GM18951 (cell line): ENCODE measurements around the gene SPCS2.
"Not testable (repeated sequence)": the region's sequence is repeated elsewhere in the genome, so short reads cannot be mapped to it uniquely, and the experiment has no call there.

ENCODE experiments used
- POLR2A ChIP-seq: IDR thresholded peaks from 4 replicates; pipeline ENCODE4 v1.6.1; 2011; ENCODE audit warnings: mild to moderate bottlenecking; ENCODE audit not compliant: insufficient read length, insufficient read depth; ENCODE audit errors: extremely low read depth
- in situ Hi-C: fragments of 300-500 bp; cut with MboI; formaldehyde crosslinking; loops from one replicate; pipeline ENCODE4 v1.12.0; 2022; ENCODE audit warnings: low sequenced_read_pairs, mixed read lengths, inconsistent platforms; ENCODE audit not compliant: unreplicated experiment

Gene SPCS2

GRCh38 chr11:74936087-74936486 is 13.0 kb upstream of the SPCS2 start:
- in situ Hi-C loops = no loop called here
- TF ChIP-seq POLR2A = no peak

- no peak for TF ChIP-seq POLR2A
- in situ Hi-C loops = no loop called here
These were observed 12.1 kb upstream of the SPCS2 start for GRCh38 chr11:74936976-74937375.

GRCh38 chr11:74937696-74938475 is 11.2 kb upstream of the SPCS2 start:
- in situ Hi-C loops = no loop called here
- no peak for TF ChIP-seq POLR2A

GRCh38 chr11:74941492-74941891 is 7.6 kb upstream of the SPCS2 start:
- no peak for TF ChIP-seq POLR2A
- in situ Hi-C loops = no loop called here

GRCh38 chr11:74942073-74942759 is 6.8 kb upstream of the SPCS2 start:
- in situ Hi-C loops = no loop called here
- no peak for TF ChIP-seq POLR2A

- in situ Hi-C loops = no loop called here
These were observed 544 bp upstream of the SPCS2 start for GRCh38 chr11:74948546-74948897.

GRCh38 chr11:74949753-74950137 is 679 bp downstream of the SPCS2 start:
- TF ChIP-seq POLR2A = no peak
- in situ Hi-C loops = no loop called here

More at GRCh38 chr11:74948546-74948897, 544 bp upstream of the SPCS2 start:
- no peak for TF ChIP-seq POLR2A

- TF ChIP-seq POLR2A = no peak
- in situ Hi-C loops = no loop called here
These were observed 1.4 kb downstream of the SPCS2 start for GRCh38 chr11:74950374-74950969.

DNA sequence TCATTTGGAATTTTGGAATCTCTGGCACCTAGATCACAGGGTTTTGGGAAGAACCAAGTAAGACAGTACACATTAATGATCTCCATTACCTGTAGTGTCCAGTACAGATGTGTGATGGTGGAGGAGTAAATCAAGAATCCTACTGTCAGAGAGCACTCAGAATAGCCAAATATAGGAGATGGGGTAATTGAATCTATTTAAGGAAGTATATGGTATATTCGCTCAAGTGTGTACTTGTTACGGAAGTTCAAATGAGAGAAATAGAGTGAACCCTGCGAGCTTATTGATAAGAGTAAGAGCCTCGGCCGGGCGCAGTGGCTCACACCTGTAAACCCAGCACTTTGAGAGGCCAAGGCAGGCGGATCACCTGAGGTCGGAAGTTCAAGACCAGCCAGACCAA is 2.2 kb downstream of the SPCS2 start:
- TF ChIP-seq POLR2A = no peak
- in situ Hi-C loops = no loop called here

GRCh38 chr11:74952752-74953151 is 3.7 kb downstream of the SPCS2 start:
- TF ChIP-seq POLR2A = no peak
- in situ Hi-C loops = no loop called here

DNA sequence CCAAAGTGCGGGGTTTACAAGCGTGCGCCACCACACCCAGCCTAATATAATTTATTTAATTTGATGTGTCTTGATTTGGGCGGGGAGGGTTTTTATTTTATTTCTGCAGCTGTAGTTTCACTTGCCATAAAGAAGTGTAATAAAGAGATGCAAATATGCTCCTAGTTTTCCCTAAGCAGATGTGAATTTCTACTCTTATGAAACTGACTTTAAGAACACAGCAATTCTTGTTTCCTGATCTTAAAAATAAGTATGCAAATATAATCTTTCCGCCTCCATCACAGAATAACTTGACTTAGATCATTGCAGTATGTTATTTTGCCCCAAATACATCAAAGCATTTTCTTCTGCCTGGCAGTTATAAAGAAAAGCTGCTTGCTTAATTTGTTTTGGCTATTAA is 4.4 kb downstream of the SPCS2 start:
- in situ Hi-C loops = no loop called here
- TF ChIP-seq POLR2A = no peak

- no peak for TF ChIP-seq POLR2A
- in situ Hi-C loops = no loop called here
These were observed 5.1 kb downstream of the SPCS2 start for GRCh38 chr11:74954199-74954598.

GRCh38 chr11:74956397-74957015 is 7.4 kb downstream of the SPCS2 start:
- TF ChIP-seq POLR2A = no peak
- in situ Hi-C loops = no loop called here

DNA sequence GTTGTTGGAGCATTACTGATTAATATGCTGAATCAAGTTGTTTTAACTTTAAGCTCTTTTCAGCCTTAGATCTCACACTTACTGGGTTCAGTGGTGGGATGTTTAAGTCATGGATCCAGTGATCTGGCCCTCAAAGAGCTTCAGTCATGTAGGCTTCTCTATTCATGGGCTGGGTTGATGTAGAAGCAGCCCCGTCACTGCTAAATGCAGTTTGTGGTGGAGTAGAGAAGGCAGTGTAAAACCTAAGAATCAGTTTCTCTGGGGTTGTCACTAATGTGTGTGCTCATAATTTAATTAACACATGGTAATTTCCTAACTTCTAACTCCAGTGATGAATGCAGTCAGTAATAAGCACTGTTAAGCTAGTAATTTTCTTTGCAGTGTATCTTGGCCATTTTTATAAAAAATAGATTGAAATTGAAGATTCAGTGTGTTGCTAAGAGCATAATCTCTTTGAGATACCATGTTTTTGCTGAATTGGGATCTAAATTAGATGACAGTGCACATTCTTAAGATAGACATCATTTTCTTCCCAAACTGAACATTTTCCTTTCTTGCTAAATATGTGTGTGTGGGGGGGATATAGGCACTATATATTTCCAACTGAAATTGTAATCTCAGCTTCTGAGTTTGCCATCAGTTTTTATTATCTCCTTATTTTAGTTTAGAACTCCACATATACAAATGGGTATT is 9.0 kb downstream of the SPCS2 start:
- in situ Hi-C loops = no loop called here
- no peak for TF ChIP-seq POLR2A

- in situ Hi-C loops = not testable (repeated sequence)
These were observed 11.1 kb downstream of the SPCS2 start for GRCh38 chr11:74960128-74960527.
